NCI-H69 (cell line): ENCODE results near the gene SOS1.

Experiments
- DNase-seq: peaks from one replicate; lab custom pipeline; 2025; lab: John Stamatoyannopoulos, UW

SOS1 gene

GRCh38 chr2:39024833-39025232 is 96.0 kb downstream of the SOS1 start:
- peak; percentile 15 for DNase-seq

- peak; percentile 27 for DNase-seq
Measured at GRCh38 chr2:39023649-39024048, 97.2 kb downstream of the SOS1 start.

- peak; percentile 56 for DNase-seq
Measured at GRCh38 chr2:39022642-39023235, 98.1 kb downstream of the SOS1 start.

- DNase-seq, result peak; percentile 67
Measured at GRCh38 chr2:39020383-39020782, 100.5 kb downstream of the SOS1 start.

- no peak for DNase-seq
Measured at GRCh38 chr2:39018638-39019037, 102.2 kb downstream of the SOS1 start.

GRCh38 chr2:39017334-39017733 is 103.5 kb downstream of the SOS1 start:
- DNase-seq, result no peak

GRCh38 chr2:39015424-39015823 is 105.4 kb downstream of the SOS1 start:
- no peak for DNase-seq

- no peak for DNase-seq
Measured at GRCh38 chr2:39013871-39014270, 107.0 kb downstream of the SOS1 start.

- no peak for DNase-seq
Measured at GRCh38 chr2:39008665-39009064, 112.2 kb downstream of the SOS1 start.

GRCh38 chr2:39007875-39008504 is 112.9 kb downstream of the SOS1 start:
- DNase-seq, result no peak

- no peak for DNase-seq
Measured at GRCh38 chr2:39000552-39000951, 120.3 kb downstream of the SOS1 start.

GRCh38 chr2:38997781-38998180 is 123.1 kb downstream of the SOS1 start:
- DNase-seq, result no peak

GRCh38 chr2:38991899-38992298 is 129.0 kb downstream of the SOS1 start:
- DNase-seq, result no peak

GRCh38 chr2:38988716-38989115 is 132.1 kb downstream of the SOS1 start:
- no peak for DNase-seq

- peak; percentile 26 for DNase-seq
Measured at GRCh38 chr2:38982498-38982897, 138.4 kb downstream of the SOS1 start.

- no peak for DNase-seq
Measured at GRCh38 chr2:38981670-38982357, 139.0 kb downstream of the SOS1 start.

GRCh38 chr2:38981003-38981669 is 139.7 kb downstream of the SOS1 start:
- DNase-seq, result no peak

GRCh38 chr2:38978908-38979307 is 141.9 kb downstream of the SOS1 start:
- no peak for DNase-seq

GRCh38 chr2:38978296-38978903 is 142.5 kb downstream of the SOS1 start:
- DNase-seq, result no peak

GRCh38 chr2:38977047-38977446 is 143.8 kb downstream of the SOS1 start:
- no peak for DNase-seq

- no peak for DNase-seq
Measured at GRCh38 chr2:38975042-38975441, 145.8 kb downstream of the SOS1 start.

- no peak for DNase-seq
Measured at GRCh38 chr2:38973266-38973665, 147.6 kb downstream of the SOS1 start.
